WTC11 (cell line): ENCODE data around the gene RBPMS2.

ENCODE experiments used
- CREM ChIP-seq: sonication (generic); formaldehyde crosslinking; IDR thresholded peaks from 2 replicates; pipeline ENCODE4 v1.8.1; 2022; ENCODE audit warnings: mild to moderate bottlenecking, missing genetic modification reagents, moderate library complexity
- JUN ChIP-seq: sonication (generic); formaldehyde crosslinking; IDR thresholded peaks from 2 replicates; pipeline ENCODE4 v1.8.0; 2023; ENCODE audit warnings: mild to moderate bottlenecking, missing genetic modification reagents
- KAT7 ChIP-seq: sonication (generic); formaldehyde crosslinking; IDR thresholded peaks from 2 replicates; pipeline ENCODE4 v1.8.1; 2023; ENCODE audit warnings: missing genetic modification reagents, mild to moderate bottlenecking, borderline replicate concordance
- TF ChIP-seq, protein P1 (sequence below): fragments of 200-600 bp; IDR thresholded peaks from 2 replicates; pipeline ENCODE4 v1.8.0; 2022; ENCODE audit warnings: antibody characterized with exemption

DNA sequence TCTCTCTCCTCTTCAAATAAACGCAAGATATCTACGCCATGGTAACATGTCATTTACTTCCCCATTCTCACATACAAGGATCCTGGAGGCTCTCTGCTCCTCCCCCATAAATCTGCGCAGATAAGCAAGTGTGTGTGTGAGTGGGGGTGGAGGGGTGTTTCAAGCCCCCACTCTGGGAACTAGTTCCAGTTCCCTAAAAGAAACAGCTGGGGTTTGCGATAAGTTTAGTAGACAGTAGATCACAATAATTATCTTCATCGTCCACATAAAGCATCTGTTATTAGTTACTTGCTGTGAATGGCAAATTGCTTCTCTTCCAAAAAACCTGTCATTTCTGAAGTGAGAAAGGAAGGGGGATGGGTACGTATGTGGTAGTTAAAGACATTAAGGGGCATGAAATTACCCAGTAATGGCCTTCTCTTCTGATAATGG lies 79.8 kb downstream of the RBPMS2 start:
- TF ChIP-seq, protein P1, sequence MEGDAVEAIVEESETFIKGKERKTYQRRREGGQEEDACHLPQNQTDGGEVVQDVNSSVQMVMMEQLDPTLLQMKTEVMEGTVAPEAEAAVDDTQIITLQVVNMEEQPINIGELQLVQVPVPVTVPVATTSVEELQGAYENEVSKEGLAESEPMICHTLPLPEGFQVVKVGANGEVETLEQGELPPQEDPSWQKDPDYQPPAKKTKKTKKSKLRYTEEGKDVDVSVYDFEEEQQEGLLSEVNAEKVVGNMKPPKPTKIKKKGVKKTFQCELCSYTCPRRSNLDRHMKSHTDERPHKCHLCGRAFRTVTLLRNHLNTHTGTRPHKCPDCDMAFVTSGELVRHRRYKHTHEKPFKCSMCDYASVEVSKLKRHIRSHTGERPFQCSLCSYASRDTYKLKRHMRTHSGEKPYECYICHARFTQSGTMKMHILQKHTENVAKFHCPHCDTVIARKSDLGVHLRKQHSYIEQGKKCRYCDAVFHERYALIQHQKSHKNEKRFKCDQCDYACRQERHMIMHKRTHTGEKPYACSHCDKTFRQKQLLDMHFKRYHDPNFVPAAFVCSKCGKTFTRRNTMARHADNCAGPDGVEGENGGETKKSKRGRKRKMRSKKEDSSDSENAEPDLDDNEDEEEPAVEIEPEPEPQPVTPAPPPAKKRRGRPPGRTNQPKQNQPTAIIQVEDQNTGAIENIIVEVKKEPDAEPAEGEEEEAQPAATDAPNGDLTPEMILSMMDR: no peak
- TF ChIP-seq JUN (no peak), CREM (no peak), KAT7 (CRISPR knock-in tag) (no peak)
